ENCODE results near the gene EMCN.
"Not testable (repeated sequence)": the region's sequence is repeated elsewhere in the genome, so short reads cannot be mapped to it uniquely, and the experiment has no call there.

EMCN gene

GRCh38 chr4:100517864-100518341 is at the start of gene EMCN:
EMCN (minus strand) TSS chr4:100518022; CDS start chr4:100517914, 108 bp downstream.
- no peak for DNase-seq

GRCh38 chr4:100566396-100566795 is 48.6 kb upstream of the EMCN start:
- no peak for DNase-seq

GRCh38 chr4:100557306-100557705 is 39.5 kb upstream of the EMCN start:
- DNase-seq, result no peak

- no peak for DNase-seq
Observed at GRCh38 chr4:100555611-100556337, 38.0 kb upstream of the EMCN start.

- no peak for DNase-seq
Observed at GRCh38 chr4:100548200-100548560, 30.4 kb upstream of the EMCN start.

- DNase-seq, result no peak
Observed at GRCh38 chr4:100547541-100548199, 29.8 kb upstream of the EMCN start.

- no peak for DNase-seq
Observed at GRCh38 chr4:100545427-100545826, 27.6 kb upstream of the EMCN start.

GRCh38 chr4:100540131-100540530 is 22.3 kb upstream of the EMCN start:
- no peak for DNase-seq

- DNase-seq, result no peak
Observed at GRCh38 chr4:100539706-100540105, 21.9 kb upstream of the EMCN start.

GRCh38 chr4:100533741-100534140 is 15.9 kb upstream of the EMCN start:
- DNase-seq, result no peak

GRCh38 chr4:100530161-100530560 is 12.3 kb upstream of the EMCN start:
- not testable (repeated sequence) for DNase-seq

GRCh38 chr4:100525686-100526085 is 7.9 kb upstream of the EMCN start:
- DNase-seq, result no peak

GRCh38 chr4:100519205-100519604 is 1.4 kb upstream of the EMCN start:
- DNase-seq, result no peak

- no peak for DNase-seq
Observed at GRCh38 chr4:100516225-100516624, 1.6 kb downstream of the EMCN start.

- no peak for DNase-seq
Observed at GRCh38 chr4:100511896-100512295, 5.9 kb downstream of the EMCN start.

GRCh38 chr4:100510551-100510950 is 7.3 kb downstream of the EMCN start:
- DNase-seq, result no peak

GRCh38 chr4:100509386-100509785 is 8.4 kb downstream of the EMCN start:
- no peak for DNase-seq

- DNase-seq, result no peak
Observed at GRCh38 chr4:100508691-100509090, 9.1 kb downstream of the EMCN start.

- no peak for DNase-seq
Observed at GRCh38 chr4:100504086-100504874, 13.5 kb downstream of the EMCN start.

- no peak for DNase-seq
Observed at GRCh38 chr4:100497791-100498190, 20.0 kb downstream of the EMCN start.

- DNase-seq, result no peak
Observed at GRCh38 chr4:100495074-100495473, 22.7 kb downstream of the EMCN start.

GRCh38 chr4:100494166-100494565 is 23.7 kb downstream of the EMCN start:
- DNase-seq, result no peak

GRCh38 chr4:100493756-100494155 is 24.1 kb downstream of the EMCN start:
- DNase-seq, result no peak

- DNase-seq, result no peak
Observed at GRCh38 chr4:100492129-100492528, 25.7 kb downstream of the EMCN start.

Measured in suppressor macrophage treated with lipopolysaccharide for 4 hours (primary cell).